Tibial artery (tissue), 4 donors: ENCODE measurements around the gene C9orf78.

Experiments used
- DNase-seq, 2 donors: peaks; one replicate each; pipeline ENCODE4 v3.0.0-alpha.2; 2019
- H3K27ac ChIP-seq, 2 donors: fragments of 200-600 bp; sonication (generic) in 1 of 2; 1 replicate in 1 of 2; 2 replicates in 1 of 2; pipeline ENCODE4 v1.5.1; 2018 to 2019; ENCODE audit warnings: mild to moderate bottlenecking in 1 of 2
- H3K27me3 ChIP-seq, 2 donors: fragments of 200-600 bp; sonication (generic) in 1 of 2; one replicate each; pipeline versions ENCODE4 v1.5.1 to v1.6.0; 2016 to 2019
- H3K36me3 ChIP-seq, 3 donors: fragments of 200-600 bp; sonication (generic) in 2 of 3; one replicate each; pipeline ENCODE4 v1.5.1; 2016 to 2019; ENCODE audit warnings: mild to moderate bottlenecking in 2 of 3
- H3K4me1 ChIP-seq, 4 donors: fragments of 200-600 bp; sonication (generic) in 2 of 4; 1 replicate in 3 of 4; 2 replicates in 1 of 4; pipeline ENCODE4 v1.5.1; 2016 to 2019
- H3K4me3 ChIP-seq, 2 donors: fragments of 200-600 bp; sonication (generic) in 1 of 2; 1 replicate in 1 of 2; 2 replicates in 1 of 2; pipeline ENCODE4 v1.5.1; 2018 to 2019; ENCODE audit warnings: mild to moderate bottlenecking in 2 of 2
- H3K9me3 ChIP-seq, 3 donors: fragments of 200-600 bp; sonication (generic) in 1 of 3; one replicate each; pipeline ENCODE4 v1.5.1; 2016 to 2019
- CTCF ChIP-seq, 2 experiments: fragments of 200-600 bp in 1 of 2; fragments of 450-650 bp in 1 of 2; IDR thresholded peaks; one replicate each; pipeline ENCODE4 v1.5.1; 2017 to 2019; ENCODE audit warnings: antibody characterized with exemption in 2 of 2, mild to moderate bottlenecking in 1 of 2, moderate library complexity in 1 of 2
- intact Hi-C: fragments of 100-400 bp; cut with DNase I; formaldehyde crosslinking; loops from one replicate; pipeline ENCODE4 v1.15.0; 2023; ENCODE audit warnings: low total_unique reads

The C9orf78 gene

GRCh38 chr9:129851821-129852220 lies 16.7 kb upstream of the C9orf78 start:
- H3K4me1 ChIP-seq, result peaks cover 0 to 57% (median 37%) of the 10 kb centered on the region in 4 donors
- H3K27ac ChIP-seq, result peak overlapping the region; percentile 70 to 75
- TF ChIP-seq CTCF (IDR thresholded peaks at IDR 0.05), result no peak
- peaks cover 29 to 61% (median 30%) of the 10 kb centered on the region in 3 donors for H3K36me3 ChIP-seq
- H3K27me3 ChIP-seq, result no peaks in the 10 kb centered on the region
- H3K9me3 ChIP-seq, result no peaks in the 10 kb centered on the region
- H3K4me3 ChIP-seq, result no peak overlapping the region
- intact Hi-C loops, result no loop called here
- no peak for DNase-seq

GRCh38 chr9:129850821-129851550 lies 15.9 kb upstream of the C9orf78 start:
- H3K4me1 ChIP-seq, result peaks cover 0 to 49% (median 30%) of the 10 kb centered on the region in 4 donors
- intact Hi-C loops, result no loop called here
- H3K27ac ChIP-seq, result peak overlapping the region; percentile 70 to 75
- DNase-seq, result no peak
- no peak overlapping the region for H3K4me3 ChIP-seq
- no peaks in the 10 kb centered on the region for H3K9me3 ChIP-seq
- no peaks in the 10 kb centered on the region for H3K27me3 ChIP-seq
- no peak for TF ChIP-seq CTCF (IDR thresholded peaks at IDR 0.05)
- peaks cover 29 to 55% (median 30%) of the 10 kb centered on the region in 3 donors for H3K36me3 ChIP-seq

- Histone ChIP-seq H3K36me3 (peaks cover 28 to 45% (median 30%) of the 10 kb centered on the region in 3 donors), H3K27ac (peak overlapping the region; percentile 70 to 75), H3K9me3 (no peaks in the 10 kb centered on the region), H3K27me3 (no peaks in the 10 kb centered on the region), H3K4me3 (no peak overlapping the region), H3K4me1 (peaks cover 0 to 42% (median 26%) of the 10 kb centered on the region in 4 donors)
- no peak for TF ChIP-seq CTCF (IDR thresholded peaks at IDR 0.05)
- intact Hi-C loops, result no loop called here
- DNase-seq, result no peak
Observed at GRCh38 chr9:129849901-129850300, 14.8 kb upstream of the C9orf78 start.

- H3K4me1 ChIP-seq, result peaks cover 0 to 42% (median 26%) of the 10 kb centered on the region in 4 donors
- no peaks in the 10 kb centered on the region for H3K9me3 ChIP-seq
- TF ChIP-seq CTCF (IDR thresholded peaks at IDR 0.05), result no peak
- intact Hi-C loops, result no loop called here
- no peak overlapping the region for H3K4me3 ChIP-seq
- DNase-seq, result no peak
- no peaks in the 10 kb centered on the region for H3K27me3 ChIP-seq
- peak overlapping the region; percentile 1 to 75 for H3K27ac ChIP-seq
- H3K36me3 ChIP-seq, result peaks cover 22 to 35% (median 24%) of the 10 kb centered on the region in 3 donors
Observed at GRCh38 chr9:129848712-129849441, 13.8 kb upstream of the C9orf78 start.

- intact Hi-C loops, result no loop called here
- Histone ChIP-seq H3K36me3 (peaks cover 0 to 21% (median 10%) of the 10 kb centered on the region in 3 donors), H3K4me1 (peaks cover 0 to 25% (median 13%) of the 10 kb centered on the region in 4 donors), H3K4me3 (no peak overlapping the region), H3K27me3 (no peaks in the 10 kb centered on the region), H3K27ac (no peak overlapping the region), H3K9me3 (no peaks in the 10 kb centered on the region)
- DNase-seq, result no peak
- no peak for TF ChIP-seq CTCF (IDR thresholded peaks at IDR 0.05)
Observed at GRCh38 chr9:129845373-129845772, 10.3 kb upstream of the C9orf78 start.
